GM12873 (cell line): ENCODE results near the gene PPP1R27.

Experiments used
- TF ChIP-seq, protein P1 (sequence below): IDR thresholded peaks from 2 replicates; pipeline ENCODE4 v1.5.1; 2012; ENCODE audit warnings: low read depth, mild to moderate bottlenecking, moderate library complexity, low read length, control low read depth; ENCODE audit not compliant: insufficient read depth; ENCODE audit errors: missing control alignments

Gene PPP1R27

DNA sequence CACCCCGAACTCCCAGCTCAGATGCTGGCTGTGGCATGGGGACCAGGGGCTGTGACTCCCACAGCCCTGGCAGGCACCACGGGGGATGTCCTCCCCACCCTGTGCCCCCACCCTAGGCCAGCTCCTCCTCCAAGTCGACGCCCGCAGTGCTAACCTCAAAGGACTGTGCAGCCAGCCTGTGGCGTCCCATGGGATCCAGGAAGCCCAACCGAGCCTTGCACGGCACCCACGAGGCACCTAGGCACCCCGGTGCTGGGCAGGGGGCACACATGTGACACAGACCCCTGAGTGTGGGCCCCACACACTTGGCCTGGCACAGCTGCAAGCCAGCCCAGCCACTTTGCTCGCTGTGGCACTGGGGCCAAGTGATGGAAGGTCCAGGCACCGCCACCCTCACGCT lies 27.0 kb downstream of the PPP1R27 start:
- TF ChIP-seq, protein P1, sequence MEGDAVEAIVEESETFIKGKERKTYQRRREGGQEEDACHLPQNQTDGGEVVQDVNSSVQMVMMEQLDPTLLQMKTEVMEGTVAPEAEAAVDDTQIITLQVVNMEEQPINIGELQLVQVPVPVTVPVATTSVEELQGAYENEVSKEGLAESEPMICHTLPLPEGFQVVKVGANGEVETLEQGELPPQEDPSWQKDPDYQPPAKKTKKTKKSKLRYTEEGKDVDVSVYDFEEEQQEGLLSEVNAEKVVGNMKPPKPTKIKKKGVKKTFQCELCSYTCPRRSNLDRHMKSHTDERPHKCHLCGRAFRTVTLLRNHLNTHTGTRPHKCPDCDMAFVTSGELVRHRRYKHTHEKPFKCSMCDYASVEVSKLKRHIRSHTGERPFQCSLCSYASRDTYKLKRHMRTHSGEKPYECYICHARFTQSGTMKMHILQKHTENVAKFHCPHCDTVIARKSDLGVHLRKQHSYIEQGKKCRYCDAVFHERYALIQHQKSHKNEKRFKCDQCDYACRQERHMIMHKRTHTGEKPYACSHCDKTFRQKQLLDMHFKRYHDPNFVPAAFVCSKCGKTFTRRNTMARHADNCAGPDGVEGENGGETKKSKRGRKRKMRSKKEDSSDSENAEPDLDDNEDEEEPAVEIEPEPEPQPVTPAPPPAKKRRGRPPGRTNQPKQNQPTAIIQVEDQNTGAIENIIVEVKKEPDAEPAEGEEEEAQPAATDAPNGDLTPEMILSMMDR, result no peak

DNA sequence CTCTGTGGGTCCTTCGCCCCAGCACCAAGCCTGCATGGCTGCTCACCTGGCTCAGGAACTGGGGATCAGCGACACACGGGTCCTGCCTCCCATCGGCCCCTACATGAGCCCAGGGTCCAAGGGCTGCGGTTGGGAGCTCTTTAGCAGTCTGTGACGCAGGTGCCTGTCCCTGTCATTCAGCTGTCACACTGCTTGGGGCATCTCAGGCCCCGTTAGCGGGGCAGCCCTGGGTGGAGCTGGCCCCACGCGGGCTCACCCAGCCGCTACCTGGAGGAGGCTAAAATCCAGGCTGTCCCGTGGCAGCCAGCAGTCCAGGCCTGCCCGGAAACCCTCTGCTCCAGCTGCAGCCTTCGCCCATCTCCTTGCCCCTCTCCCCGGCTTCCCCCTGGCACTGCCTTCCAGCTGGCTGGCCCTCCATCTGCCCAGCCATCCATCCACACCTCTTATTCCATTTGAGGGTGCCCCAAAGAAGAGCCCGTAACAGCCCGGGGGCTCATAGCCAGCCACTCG lies 27.6 kb downstream of the PPP1R27 start:
- TF ChIP-seq, protein P1, result no peak

DNA sequence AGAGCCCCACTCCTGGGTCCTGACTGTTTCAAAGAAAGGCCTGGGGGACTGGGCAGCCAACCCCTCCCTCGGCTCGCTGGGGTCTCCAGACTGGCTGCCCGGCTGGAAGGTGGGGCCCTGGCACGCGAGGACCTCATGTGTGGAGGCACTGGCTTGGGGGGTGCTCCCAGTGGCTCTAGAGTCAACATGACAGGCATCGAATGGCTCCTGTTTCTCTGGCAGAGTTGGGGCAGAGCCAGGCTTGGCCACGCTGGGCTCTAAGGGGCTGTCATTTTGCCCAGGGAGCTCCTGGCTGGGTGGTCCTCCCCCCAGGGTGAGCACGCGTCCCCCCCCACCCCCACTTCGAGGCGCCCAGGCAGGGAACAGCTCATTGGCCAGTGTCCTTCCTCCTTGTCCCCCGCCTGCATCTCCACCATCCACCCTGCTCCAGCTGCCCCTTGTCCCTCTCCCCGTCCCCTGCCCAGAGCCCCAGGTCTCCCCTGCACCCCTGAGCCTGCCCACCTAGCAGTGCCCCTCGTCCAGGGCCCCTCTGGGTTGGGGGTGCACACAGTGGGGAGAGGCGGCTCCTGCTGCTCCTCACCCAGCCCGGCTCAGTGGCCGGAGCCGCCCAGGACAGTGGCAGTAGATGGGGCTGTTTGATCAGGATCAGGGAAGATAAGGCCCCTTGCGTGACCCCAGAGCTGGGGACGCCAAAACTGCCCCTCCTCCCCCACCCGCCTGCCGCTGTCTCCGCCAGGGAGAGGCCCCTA lies 28.2 kb downstream of the PPP1R27 start:
- TF ChIP-seq, protein P1, result no peak

DNA sequence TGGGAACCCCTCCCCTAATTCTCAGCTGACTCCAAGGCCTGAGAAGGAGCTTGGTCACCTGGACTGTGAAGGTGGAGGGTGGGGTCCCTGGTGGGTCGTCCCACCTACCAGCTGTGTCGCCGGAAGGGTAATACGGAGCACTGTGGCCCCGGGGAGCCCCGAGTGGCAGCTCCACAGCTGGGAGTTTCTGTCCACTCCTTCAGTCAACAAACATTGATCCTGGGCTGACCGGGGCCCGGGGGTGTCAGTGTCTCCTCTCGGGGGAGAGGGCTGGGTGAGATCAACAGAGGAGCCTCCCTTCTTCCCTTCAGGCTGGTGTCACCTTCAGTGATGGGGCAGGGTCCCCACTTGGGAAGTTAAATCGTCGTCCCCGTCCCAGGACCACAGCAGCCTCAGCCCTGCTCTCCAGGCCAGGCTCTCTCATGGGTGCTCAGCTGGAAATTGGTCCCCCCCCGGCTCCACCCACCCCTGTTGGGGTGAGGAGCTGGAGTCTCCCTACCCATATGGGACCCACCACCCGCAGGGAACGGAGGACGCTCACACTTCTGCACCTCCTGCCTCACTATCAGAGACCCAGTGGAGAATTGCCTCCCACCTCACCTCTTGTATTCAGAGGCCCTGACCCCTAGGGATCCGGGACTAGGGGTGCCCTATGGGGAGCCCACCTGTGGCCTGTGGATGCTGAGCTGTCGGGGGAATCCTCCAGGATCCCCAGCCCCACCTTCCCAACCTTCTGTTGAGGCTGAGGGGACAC lies 29.0 kb downstream of the PPP1R27 start:
- TF ChIP-seq, protein P1, result no peak

DNA sequence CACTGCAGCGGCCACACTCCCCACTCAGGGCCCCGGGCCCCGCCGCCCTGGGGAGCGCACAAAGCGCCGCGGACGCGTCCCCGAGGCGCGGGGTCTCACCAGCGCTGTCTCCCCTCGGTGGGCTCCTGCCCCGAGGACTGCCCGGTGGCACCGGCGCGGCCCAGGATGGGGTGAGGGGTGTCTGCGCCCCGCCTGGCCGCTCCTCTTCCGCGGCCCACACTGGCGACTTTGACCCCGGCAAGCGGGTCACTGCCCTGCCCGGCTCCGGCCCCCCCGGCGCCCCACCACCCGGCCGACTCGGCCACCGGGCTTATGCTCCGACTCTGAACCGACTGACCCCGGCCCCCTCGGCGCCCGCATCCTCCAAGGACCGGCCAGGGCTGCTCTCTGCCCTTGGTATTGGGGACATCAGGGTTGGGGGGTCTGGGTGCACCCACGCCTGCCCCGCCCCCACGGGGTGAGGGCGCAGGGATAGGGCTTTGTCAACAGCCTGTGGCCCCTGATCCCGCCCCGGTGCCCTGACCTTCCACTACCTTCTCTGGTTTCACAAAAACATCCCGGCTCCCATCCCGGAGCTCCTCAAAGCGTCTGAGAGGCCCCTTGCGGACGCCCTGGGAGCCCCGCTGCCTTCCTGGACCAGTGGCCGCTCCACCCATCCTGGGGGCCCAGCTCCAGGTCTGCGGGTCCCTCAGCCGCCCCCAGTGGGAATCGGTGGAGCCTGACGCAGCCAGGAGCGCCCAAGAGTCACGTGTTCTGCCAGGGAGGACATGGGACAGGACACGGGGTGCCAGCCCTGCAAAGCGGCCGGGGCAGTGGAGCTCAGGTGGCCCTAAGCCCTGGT lies 30.1 kb downstream of the PPP1R27 start:
- TF ChIP-seq, protein P1, result no peak

DNA sequence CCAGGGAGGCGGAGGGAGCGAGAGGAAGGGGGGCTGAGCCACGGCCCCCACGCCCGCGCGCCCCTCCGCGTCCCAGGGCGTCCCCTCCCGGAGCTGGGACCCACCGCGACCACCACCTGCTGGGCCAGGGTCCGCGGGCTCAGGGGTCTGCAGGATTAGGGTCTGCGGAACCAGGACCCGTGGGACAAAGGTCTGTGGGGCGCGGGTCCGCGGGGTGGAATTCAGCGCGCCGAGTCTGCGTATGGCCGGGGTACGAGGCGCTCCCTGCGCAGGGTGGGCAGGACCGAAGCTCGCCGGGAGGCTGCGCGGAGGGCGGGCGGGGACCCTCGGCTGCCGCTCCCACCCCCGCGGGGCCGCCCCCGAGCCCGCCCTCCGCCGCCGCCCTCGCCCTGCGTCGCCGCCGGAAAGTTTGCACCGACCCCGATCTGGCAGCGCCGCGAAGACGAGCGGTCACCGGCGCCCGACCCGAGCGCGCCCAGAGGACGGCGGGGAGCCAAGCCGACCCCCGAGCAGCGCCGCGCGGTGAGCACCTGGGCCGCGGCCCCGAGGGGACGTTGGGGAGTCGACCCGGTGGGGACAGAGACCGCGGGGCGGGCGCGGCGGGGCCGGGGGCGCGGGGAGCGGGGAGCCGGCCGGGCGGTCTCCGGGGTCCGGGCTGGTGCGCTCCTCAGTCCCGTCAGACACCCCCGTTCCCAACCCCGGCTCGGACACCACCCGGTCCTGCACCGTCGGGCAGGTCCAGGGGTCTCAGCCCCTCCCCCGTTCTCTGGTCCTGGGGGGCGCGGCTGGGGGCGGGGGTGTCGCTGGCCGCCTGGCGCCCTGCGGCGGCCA lies 30.9 kb downstream of the PPP1R27 start, which contains the start of gene GCGR:
Gene GCGR (plus strand): TSS at position 423 of the 831 bp plus-strand sequence. CDS start 4,869 bp downstream, outside the sequence.
- TF ChIP-seq, protein P1, result no peak
